KOPT-K1 (cell line): ENCODE data around the gene USP11.

Experiments
- H3K27ac ChIP-seq: fragments of 200-600 bp; sonication (generic); 2 replicates; pipeline ENCODE4 v1.5.1; 2016; ENCODE audit warnings: antibody characterized with exemption, mild to moderate bottlenecking, low read depth, low read length; ENCODE audit not compliant: poor library complexity, severe bottlenecking
- H3K36me3 ChIP-seq: fragments of 200-600 bp; sonication (generic); 2 replicates; pipeline ENCODE4 v1.5.1; 2017; ENCODE audit warnings: antibody characterized with exemption, mild to moderate bottlenecking, low read length, moderate library complexity; ENCODE audit not compliant: insufficient read depth
- H3K9me3 ChIP-seq: fragments of 200-600 bp; sonication (generic); 2 replicates; pipeline ENCODE4 v1.5.1; 2017; ENCODE audit warnings: antibody characterized with exemption, low read length, mild to moderate bottlenecking; ENCODE audit not compliant: insufficient read depth, poor library complexity, severe bottlenecking

USP11 gene

DNA sequence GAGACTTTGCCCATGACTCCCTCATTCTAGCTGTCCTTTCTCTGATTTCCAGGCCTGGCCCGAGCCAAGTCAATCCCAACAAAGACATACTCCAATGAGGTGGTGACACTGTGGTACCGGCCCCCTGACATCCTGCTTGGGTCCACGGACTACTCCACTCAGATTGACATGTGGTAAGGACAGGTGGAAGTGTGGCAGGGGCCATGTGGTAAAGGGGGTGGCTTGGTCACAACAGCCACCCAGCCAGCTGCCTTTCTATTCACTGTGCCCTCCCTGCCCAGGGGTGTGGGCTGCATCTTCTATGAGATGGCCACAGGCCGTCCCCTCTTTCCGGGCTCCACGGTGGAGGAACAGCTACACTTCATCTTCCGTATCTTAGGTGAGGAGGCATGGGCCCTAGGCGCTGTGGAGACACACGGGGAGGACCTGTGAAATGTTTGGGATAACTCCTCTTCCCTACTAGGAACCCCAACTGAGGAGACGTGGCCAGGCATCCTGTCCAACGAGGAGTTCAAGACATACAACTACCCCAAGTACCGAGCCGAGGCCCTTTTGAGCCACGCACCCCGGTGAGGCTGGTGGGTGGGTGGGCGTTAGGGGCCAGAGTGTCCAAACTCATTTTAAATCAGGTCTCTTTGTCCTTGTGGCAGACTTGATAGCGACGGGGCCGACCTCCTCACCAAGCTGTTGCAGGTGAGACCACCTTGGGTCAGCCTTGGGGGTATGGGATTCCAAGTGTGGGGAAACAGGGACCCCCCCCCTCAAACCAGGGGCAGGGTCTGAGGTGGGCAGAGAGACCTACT lies 6.1 kb upstream of the USP11 start:
- H3K9me3 ChIP-seq, result no peaks in the 10 kb centered on the region
- peaks cover 83% of the 10 kb centered on the region for H3K36me3 ChIP-seq
- no peak overlapping the region for H3K27ac ChIP-seq

DNA sequence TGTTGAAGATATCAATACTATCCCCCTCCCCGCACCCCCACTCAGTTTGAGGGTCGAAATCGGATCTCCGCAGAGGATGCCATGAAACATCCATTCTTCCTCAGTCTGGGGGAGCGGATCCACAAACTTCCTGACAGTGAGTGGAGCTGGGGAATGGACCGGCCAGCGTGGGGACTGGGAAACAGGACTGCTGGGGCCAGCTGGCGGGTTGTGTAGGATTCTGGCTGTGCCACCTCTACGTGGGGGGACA lies 5.5 kb upstream of the USP11 start:
- Histone ChIP-seq H3K36me3 (peaks cover 77% of the 10 kb centered on the region), H3K27ac (no peak overlapping the region), H3K9me3 (no peaks in the 10 kb centered on the region)

DNA sequence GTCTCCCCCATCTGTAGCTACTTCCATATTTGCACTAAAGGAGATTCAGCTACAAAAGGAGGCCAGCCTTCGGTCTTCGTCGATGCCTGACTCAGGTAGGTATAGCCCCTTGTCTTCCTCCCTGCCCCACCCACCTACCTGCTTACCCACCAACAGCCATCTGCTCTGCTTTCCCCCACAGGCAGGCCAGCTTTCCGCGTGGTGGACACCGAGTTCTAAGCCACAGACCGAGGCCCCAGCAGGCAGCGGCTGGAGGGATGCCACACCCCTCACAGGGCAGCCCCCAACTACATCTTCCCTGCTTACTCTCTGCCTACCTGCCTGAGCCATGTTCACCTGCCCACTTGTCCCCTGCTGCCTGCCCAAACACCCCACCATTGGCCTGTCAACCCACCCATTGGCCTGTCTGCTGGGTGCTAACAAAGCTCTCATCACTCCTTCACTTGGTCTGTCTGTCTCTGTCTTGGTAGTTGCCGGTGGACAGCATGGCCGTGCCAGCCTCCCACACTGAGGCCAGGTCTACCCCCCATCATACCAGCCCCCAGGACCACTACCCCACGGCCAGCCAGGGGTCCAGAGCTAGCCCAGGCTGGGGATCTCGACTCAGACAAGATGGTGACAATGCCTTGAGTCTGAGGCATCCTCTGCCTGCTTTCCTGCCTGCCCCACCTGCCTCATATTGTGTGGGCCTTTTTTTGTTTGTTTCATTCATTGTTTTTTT lies 4.1 kb upstream of the USP11 start:
- Histone ChIP-seq H3K27ac (no peak overlapping the region), H3K36me3 (peaks cover 64% of the 10 kb centered on the region), H3K9me3 (no peaks in the 10 kb centered on the region)

DNA sequence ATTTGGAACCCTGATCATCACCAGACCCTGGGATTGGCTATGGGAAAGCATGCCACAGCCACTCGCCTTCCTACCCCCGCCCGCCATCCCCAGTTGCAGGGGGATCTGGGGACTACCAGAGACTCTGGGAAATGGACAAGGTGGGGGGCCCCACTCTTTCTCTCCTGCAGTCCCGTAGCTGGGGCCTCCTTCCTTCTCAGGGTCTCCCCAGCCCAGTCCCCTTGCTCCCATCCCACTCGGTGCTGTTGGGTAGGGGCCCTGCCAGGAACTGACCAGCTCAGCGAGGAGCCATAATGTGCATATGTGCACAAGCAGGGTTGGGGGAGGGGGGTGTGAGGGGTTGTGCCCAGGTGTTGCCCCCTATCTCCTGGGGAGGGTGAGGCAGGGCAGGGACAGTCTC lies 3.4 kb upstream of the USP11 start:
- no peak overlapping the region for H3K27ac ChIP-seq
- no peaks in the 10 kb centered on the region for H3K9me3 ChIP-seq
- H3K36me3 ChIP-seq, result peaks cover 57% of the 10 kb centered on the region

DNA sequence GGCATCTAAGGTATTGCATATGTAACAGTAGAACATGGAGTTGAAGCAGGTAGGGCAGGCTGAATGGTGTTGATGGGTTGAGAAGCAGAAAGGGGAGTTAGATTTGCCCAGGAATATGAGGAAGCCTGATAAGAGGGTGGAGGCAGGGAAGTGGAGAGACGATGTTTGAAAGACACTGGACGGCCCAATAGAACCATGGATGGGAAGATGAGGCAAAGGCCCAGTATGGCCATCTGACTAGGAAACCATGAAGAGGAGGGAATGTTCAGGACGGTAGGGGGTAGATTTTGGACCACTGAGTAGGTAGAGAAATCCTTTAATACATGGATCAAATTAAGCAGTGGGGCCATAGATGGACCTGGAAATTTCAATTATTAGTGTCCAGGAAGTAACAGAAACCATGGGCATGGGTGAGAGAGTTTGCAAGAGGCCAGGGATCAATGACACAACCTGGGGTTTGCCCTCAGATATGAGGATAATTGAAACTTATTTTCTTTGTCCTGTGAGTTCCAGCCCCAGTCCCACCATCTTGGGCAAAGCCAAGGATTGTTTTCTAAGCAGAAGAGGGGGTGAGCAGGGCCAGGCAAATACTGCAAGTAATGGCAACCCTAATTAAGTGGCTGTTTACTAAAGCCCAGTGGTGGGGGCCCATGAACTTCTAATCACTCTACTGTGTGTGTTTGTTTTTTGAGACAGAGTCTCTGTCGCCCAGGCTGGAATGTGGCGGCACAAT lies 2.5 kb upstream of the USP11 start:
- H3K27ac ChIP-seq, result no peak overlapping the region
- peaks cover 52% of the 10 kb centered on the region for H3K36me3 ChIP-seq
- H3K9me3 ChIP-seq, result no peaks in the 10 kb centered on the region

DNA sequence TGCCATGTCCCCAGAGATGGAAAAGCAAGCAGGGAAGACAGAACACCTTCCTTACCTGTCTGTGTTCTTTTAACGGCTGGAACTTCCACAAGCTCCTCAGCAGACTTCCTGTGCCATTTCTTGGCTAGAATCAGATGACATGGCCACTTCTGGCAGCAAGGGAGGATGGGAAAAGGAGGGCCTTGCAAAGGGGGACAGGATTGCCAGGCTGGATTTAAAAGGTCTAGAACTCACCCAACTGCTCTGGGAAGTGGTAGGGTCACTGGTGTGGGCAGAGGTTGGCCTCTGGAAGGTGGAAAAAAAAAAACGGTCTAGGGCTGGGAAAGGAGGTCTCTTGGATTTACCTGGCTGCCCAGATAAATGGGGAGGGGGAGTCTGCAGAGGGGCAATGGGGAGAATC lies 1.6 kb upstream of the USP11 start:
- no peak overlapping the region for H3K27ac ChIP-seq

DNA sequence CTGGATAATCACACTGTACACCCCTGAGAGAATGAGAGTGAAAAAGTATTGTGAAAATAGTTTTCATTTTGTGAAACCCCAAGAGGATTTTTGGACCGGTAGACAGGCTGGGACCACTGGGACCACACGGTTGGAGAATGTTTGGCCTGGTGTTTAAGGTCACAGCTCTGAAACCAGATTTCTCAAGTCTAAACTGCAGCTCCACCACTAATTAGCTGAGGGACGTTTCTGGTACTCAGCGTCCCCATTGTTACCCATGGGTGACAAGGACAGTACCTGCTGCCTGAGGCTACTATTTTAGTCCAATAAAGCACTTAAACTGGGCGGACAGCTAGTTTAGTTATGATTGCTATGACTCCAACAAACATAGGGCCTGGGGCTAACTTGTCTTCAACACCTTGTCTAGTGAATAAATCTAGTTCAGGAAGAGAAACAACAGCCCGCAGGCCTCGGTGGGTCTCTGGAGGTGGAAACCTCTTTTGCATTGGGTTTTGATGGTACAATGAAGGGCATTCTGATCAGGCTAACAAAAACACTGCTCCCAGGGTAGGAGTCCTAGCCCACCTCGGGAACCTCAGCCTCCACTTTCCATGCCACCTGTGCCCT lies 509 bp upstream of the USP11 start:
- H3K27ac ChIP-seq, result peak overlapping the region; percentile 82
- H3K9me3 ChIP-seq, result no peaks in the 10 kb centered on the region
- peaks cover 42% of the 10 kb centered on the region for H3K36me3 ChIP-seq

More for the DNA sequence above, 1.6 kb upstream of the USP11 start:
- H3K36me3 ChIP-seq, result peaks cover 52% of the 10 kb centered on the region
- no peaks in the 10 kb centered on the region for H3K9me3 ChIP-seq

DNA sequence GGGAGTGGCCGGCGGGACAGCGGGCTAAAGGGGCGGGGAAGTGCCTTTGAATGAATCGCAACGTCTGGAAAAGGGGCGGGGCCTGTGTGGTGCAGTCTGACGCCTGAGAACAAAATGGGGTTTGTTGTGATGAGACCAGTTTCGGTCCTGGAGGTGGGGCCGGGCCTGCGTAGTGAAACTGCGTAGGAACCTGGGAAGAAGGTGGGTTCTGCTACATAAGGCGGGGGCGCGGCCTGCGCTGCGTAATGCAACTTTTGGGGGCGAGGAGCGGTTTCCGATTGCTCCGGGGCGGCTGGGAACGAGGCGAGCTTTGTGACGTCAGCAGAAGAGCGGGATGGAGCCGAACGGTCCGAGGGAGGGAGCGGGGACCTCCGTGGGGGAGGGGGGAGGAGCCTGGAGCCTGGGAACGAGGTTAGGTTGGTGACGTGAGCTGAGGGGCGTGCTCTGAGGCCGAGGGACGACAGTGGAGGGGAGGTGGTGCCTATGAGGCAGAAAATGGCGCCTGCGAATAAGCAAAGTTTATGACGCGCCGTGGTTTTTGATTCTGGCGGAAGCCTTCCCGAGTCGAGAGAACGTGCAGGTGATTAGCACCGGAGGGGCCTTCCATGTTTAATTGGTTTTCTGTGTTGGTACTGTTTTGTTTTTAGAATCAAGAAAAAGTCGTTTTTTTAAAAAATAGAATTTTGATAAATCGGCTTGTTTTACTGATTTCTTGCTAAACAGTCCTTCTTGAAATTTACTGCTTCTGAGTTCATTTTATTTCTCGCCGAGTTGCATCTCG lies 714 bp downstream of the USP11 start:
- H3K36me3 ChIP-seq, result peaks cover 31% of the 10 kb centered on the region
- H3K9me3 ChIP-seq, result no peaks in the 10 kb centered on the region
- peak overlapping the region; percentile 82 for H3K27ac ChIP-seq

DNA sequence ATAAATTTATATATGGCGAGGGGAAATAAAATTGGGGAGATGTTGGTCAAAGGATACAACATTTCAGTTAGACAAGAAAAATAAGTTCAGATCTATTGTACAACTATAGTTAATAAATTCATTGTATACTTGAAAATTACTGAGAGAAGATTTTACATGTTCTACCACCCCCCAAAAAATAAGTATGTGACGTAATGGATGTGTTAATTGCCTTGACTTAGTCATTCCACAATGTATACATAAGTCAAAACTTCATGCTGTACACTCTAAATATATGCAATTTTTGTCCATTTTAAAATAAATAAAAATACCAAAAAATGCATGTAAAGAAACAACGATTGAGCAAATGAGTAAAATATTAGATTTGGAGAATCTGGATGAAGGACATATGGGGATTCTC lies 1.8 kb downstream of the USP11 start:
- Histone ChIP-seq H3K27ac (no peak overlapping the region), H3K36me3 (peaks cover 31% of the 10 kb centered on the region), H3K9me3 (no peaks in the 10 kb centered on the region)

DNA sequence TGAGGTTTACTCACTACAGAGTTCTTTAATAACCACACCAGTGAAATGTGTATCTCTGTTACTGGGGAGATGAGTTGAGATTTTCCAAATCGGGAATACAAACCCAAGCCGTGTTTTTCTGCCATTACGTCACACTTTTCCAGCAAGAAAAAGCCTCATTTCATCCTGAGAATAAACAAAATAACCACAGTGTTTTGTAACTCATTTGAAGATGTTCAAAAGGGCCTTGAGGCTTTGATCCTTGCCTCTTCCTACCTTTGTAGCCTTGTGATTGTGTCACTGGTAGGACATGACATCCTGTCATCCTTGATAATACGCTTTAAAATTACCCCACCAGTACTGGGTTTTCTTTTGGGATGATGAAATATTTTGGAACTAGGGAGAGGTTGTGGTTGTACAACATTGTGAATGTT lies 2.9 kb downstream of the USP11 start:
- no peak overlapping the region for H3K27ac ChIP-seq
- no peaks in the 10 kb centered on the region for H3K9me3 ChIP-seq
- peaks cover 35% of the 10 kb centered on the region for H3K36me3 ChIP-seq

DNA sequence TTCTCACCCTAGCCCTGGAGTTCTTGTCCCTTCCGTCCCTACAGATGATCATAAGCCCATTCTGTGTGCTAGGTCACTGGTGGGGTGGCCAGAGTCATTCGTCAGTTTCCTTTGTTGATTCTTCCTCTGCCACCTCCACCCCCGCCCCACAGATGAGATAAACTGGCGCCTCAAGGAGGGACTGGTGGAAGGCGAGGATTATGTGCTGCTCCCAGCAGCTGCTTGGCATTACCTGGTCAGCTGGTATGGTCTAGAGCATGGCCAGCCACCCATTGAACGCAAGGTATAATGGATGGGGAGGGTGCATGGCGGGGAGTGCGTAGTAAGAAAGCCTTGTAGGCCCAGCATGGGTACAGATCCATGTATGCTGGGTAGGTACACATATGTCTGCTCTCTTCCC lies 6.4 kb downstream of the USP11 start:
- no peak overlapping the region for H3K27ac ChIP-seq
- peaks cover 66% of the 10 kb centered on the region for H3K36me3 ChIP-seq
- H3K9me3 ChIP-seq, result no peaks in the 10 kb centered on the region

DNA sequence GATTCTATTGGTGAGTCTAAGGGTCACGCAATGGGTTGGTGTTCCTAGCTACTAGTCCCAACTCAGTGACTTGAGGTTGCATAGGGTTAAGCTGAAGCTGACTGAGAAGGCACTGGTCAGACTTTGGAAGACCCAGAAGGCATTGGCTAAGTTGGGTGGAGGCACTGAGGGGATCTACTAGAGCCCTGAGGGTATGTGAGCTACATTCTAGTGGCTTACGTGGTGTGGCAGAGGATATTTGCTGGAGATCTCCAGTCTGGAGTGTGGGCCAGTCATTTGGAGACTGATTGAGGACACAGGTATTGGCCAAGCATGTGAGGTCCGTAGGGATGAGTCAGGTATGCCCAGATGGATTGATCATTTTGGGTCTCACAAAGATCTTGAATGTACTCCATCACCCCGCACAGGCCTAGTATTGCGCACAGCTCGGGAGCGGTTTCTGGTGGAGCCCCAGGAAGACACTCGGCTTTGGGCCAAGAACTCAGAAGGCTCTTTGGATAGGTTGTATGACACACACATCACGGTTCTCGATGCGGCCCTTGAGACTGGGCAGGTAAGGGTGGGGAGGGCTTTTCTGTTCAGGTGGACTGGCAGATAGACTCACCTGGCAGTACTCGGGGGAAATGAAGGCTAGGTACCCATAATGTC lies 7.2 kb downstream of the USP11 start:
- Histone ChIP-seq H3K27ac (no peak overlapping the region), H3K9me3 (no peaks in the 10 kb centered on the region), H3K36me3 (peaks cover 73% of the 10 kb centered on the region)

DNA sequence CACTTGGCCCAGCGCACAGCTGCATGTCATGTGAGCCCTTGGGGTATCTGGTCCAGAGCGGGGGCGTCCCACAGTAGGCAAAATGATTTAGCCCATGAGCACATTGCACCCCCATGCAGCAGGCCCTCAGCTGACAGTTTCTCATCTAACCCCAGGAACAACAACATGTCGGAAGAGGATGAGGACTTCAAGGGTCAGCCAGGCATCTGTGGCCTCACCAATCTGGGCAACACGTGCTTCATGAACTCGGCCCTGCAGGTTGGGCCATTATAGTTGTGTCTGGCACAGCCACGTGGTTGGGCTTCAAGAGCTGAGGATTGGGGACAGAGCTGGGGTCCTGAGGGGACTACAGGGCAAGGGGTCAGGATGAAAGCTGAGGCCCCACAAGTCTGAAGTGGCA lies 7.8 kb downstream of the USP11 start:
- H3K27ac ChIP-seq, result no peak overlapping the region
- peaks cover 73% of the 10 kb centered on the region for H3K36me3 ChIP-seq
- no peaks in the 10 kb centered on the region for H3K9me3 ChIP-seq
